CD8-positive, alpha-beta memory T cell (primary cell): ENCODE data around the gene PPP6C. TPM values are rescaled to one million over a fixed set of nuclear protein-coding genes. Genes with fewer than 3 reads are reported as not detected.
"Not testable (repeated sequence)": the region's sequence is repeated elsewhere in the genome, so short reads cannot be mapped to it uniquely, and the experiment has no call there.

Experiments
- CTCF ChIA-PET: fragments of 350-600 bp; sonication (Branson Sonifier 250); formaldehyde crosslinking; loops from one replicate; lab custom pipeline; 2021; ENCODE audit warnings: antibody characterized with exemption; lab: Charles Lee
- POLR2A ChIA-PET: fragments of 350-600 bp; sonication (Branson Sonifier 250); formaldehyde crosslinking; loops from one replicate; lab custom pipeline; 2021; ENCODE audit warnings: antibody characterized with exemption; lab: Charles Lee
- DNase-seq, 5 donors: peaks; one replicate each; pipeline versions ENCODE4 v3.0.0 to v3.0.0-alpha.2; 2020 to 2022; ENCODE audit warnings: mixed read lengths in 1 of 5
- H3K27ac ChIP-seq: one replicate; pipeline ENCODE4 v1.7.0; 2013; ENCODE audit warnings: low read depth, mild to moderate bottlenecking, low read length, moderate library complexity
- H3K27me3 ChIP-seq: 2 replicates; pipeline ENCODE4 v1.7.0; 2013; ENCODE audit warnings: low read length, mild to moderate bottlenecking; ENCODE audit not compliant: insufficient read depth, poor library complexity, severe bottlenecking
- H3K36me3 ChIP-seq: 2 replicates; pipeline ENCODE4 v1.7.0; 2013; ENCODE audit warnings: mild to moderate bottlenecking, low read length, moderate library complexity; ENCODE audit not compliant: insufficient read depth
- H3K4me1 ChIP-seq: 2 replicates; pipeline ENCODE4 v1.7.0; 2013; ENCODE audit warnings: mild to moderate bottlenecking, low read length, moderate library complexity; ENCODE audit not compliant: insufficient read depth
- H3K4me3 ChIP-seq: 2 replicates; pipeline ENCODE4 v1.7.0; 2013; ENCODE audit warnings: mild to moderate bottlenecking, low read length
- H3K9me3 ChIP-seq: 2 replicates; pipeline ENCODE4 v1.7.0; 2013; ENCODE audit warnings: mild to moderate bottlenecking, low read length
- H3K27ac Mint-ChIP-seq, 8 donors: one replicate each; pipeline ENCODE4 v1.8.0; 2020 to 2021; ENCODE audit warnings: mixed read lengths in 8 of 8, mild to moderate bottlenecking in 6 of 8, inconsistent platforms in 3 of 8, moderate library complexity in 3 of 8
- H3K27me3 Mint-ChIP-seq, 2 donors: one replicate each; pipeline ENCODE4 v1.8.0; 2020 to 2021; ENCODE audit warnings: mixed read lengths in 2 of 2, mild to moderate bottlenecking in 1 of 2, moderate library complexity in 1 of 2
- H3K36me3 Mint-ChIP-seq, 3 donors: one replicate each; pipeline ENCODE4 v1.8.0; 2020 to 2021; ENCODE audit warnings: mixed read lengths in 3 of 3, inconsistent platforms in 1 of 3, mild to moderate bottlenecking in 1 of 3
- H3K4me1 Mint-ChIP-seq, 3 donors: one replicate each; pipeline ENCODE4 v1.8.0; 2020 to 2021; ENCODE audit warnings: mixed read lengths in 3 of 3, inconsistent platforms in 1 of 3, mild to moderate bottlenecking in 1 of 3
- H3K4me3 Mint-ChIP-seq, 7 donors: one replicate each; pipeline ENCODE4 v1.8.0; 2020 to 2021; ENCODE audit warnings: mixed read lengths in 7 of 7, mild to moderate bottlenecking in 6 of 7, moderate library complexity in 4 of 7, inconsistent platforms in 2 of 7
- H3K9me3 Mint-ChIP-seq, 5 donors: one replicate each; pipeline ENCODE4 v1.8.0; 2020 to 2022; ENCODE audit warnings: mixed read lengths in 5 of 5, mild to moderate bottlenecking in 3 of 5, moderate library complexity in 2 of 5, inconsistent platforms in 1 of 5
- polyA plus RNA-seq: library from polyadenylated mRNA; unstranded; fragments of 300-500 nt; fragmentation: Illumina TruSeq; gene quantifications from one replicate; pipeline ENCODE4 v1.2.3, GENCODE V29; 2021
- total RNA-seq, 2 experiments: library from RNA; stranded (reverse); gene quantifications; one replicate each; pipeline ENCODE4 v1.2.3, GENCODE V29; 2021

PPP6C gene
- total and polyA plus RNA-seq, 3 experiments from 2014 or later = 48.9 to 56.2 (median 50.5) TPM

DNA sequence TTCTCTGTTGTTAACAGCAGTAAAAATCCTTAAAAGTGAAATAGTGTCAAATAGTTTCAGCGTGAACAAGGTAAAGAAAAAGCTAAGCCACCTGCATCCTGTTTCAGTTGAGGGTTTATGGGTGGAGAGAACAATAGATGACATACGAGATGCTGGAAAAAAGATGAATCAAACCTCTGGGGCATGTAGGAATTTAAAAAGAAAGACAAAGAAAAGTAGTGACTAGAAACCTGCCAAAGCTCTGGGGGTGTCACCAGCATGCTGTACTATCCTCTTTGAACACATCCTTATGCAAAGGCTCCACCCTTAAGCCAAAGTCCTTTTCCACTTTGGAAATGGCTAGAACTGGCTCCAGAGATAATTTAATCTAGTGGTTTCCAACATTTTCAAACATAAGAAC is 68.5 kb downstream of the PPP6C start:
- POLR2A ChIA-PET = no interaction called here
- peaks cover 0 to under 1% (median 0%) of the 10 kb centered on the region in 5 donors for H3K9me3 Mint-ChIP-seq
- H3K27me3 Mint-ChIP-seq = peaks cover 0 to under 1% of the 10 kb centered on the region in 2 donors
- H3K4me1 ChIP-seq = peaks cover 30% of the 10 kb centered on the region
- H3K36me3 Mint-ChIP-seq = peaks cover 0 to 6% (median 4%) of the 10 kb centered on the region in 3 donors
- H3K27me3 ChIP-seq = no peaks in the 10 kb centered on the region
- no peaks in the 10 kb centered on the region for H3K9me3 ChIP-seq
- peaks cover 19 to 40% (median 27%) of the 10 kb centered on the region in 3 donors for H3K4me1 Mint-ChIP-seq
- H3K4me3 Mint-ChIP-seq = no peak overlapping the region
- H3K36me3 ChIP-seq = no peaks in the 10 kb centered on the region
- CTCF ChIA-PET = no interaction called here
- DNase-seq = no peak
- H3K27ac ChIP-seq = no peak overlapping the region
- no peak overlapping the region for H3K4me3 ChIP-seq
- H3K27ac Mint-ChIP-seq = no peak overlapping the region

- peak in 1 of 5 donors; percentile 37 for DNase-seq
- H3K4me1 ChIP-seq = peaks cover 17% of the 10 kb centered on the region
- H3K4me3 ChIP-seq = no peak overlapping the region
- no peaks in the 10 kb centered on the region for H3K9me3 Mint-ChIP-seq
- H3K4me3 Mint-ChIP-seq = no peak overlapping the region
- CTCF ChIA-PET = no interaction called here
- no peaks in the 10 kb centered on the region for H3K9me3 ChIP-seq
- peaks cover 11 to 30% (median 17%) of the 10 kb centered on the region in 3 donors for H3K4me1 Mint-ChIP-seq
- no peaks in the 10 kb centered on the region for H3K36me3 ChIP-seq
- H3K36me3 Mint-ChIP-seq = peaks cover 0 to 6% (median 4%) of the 10 kb centered on the region in 3 donors
- POLR2A ChIA-PET = no interaction called here
- no peak overlapping the region for H3K27ac Mint-ChIP-seq
- H3K27ac ChIP-seq = no peak overlapping the region
- H3K27me3 Mint-ChIP-seq = no peaks in the 10 kb centered on the region
- H3K27me3 ChIP-seq = no peaks in the 10 kb centered on the region
Observed at GRCh38 chr9:125119643-125120286, 69.8 kb downstream of the PPP6C start.

DNA sequence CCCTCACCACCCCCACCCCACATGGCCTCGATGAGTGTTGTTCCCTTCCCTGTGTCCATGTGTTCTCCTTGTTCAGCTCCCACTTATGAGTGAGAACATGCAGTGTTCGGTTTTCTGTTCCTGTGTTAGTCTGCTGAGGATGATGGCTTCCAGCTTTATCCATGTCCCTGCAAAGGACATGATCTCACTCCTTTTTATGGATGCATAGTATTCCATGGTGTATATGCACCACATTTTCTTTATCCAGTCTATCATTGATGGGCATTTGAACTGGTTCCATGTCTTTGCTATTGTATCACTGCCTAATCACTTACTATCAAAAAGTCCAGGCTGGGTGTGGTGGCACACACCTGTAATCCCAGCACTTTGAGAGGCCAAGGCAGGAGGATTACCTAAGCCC is 70.9 kb downstream of the PPP6C start:
- H3K27me3 ChIP-seq, DNase-seq, H3K36me3 ChIP-seq, H3K9me3 Mint-ChIP-seq, H3K4me3 Mint-ChIP-seq, H3K27ac ChIP-seq, H3K36me3 Mint-ChIP-seq, POLR2A ChIA-PET, CTCF ChIA-PET, H3K4me3 ChIP-seq, H3K27me3 Mint-ChIP-seq, H3K9me3 ChIP-seq: not testable (repeated sequence)
- H3K4me1 ChIP-seq = peaks cover 15% of the 10 kb centered on the region
- Mint-ChIP-seq H3K4me1 (peaks cover 6 to 19% (median 7%) of the 10 kb centered on the region in 3 donors), H3K27ac (peak overlapping the region in 1 of 8 donors; percentile 5)

DNA sequence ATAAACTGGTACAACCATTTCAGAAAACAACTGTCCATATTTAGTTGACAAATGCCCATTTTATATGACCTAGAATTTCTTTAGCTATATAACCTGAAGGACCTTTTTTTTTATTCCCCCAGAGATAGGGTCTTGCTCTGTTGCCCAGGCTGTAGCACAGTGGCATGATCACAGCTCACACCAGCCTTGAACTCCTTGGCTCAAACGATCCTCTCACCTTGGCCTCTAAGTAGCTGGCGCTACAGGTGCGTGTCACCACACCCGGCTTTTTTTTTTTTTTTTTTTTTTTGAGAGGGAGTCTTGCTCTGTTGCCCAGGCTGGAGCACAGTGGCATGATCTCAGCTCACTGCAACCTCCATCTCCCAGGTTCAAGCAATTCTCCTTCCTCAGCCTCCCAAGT is 75.1 kb downstream of the PPP6C start:
- H3K36me3 ChIP-seq, POLR2A ChIA-PET, H3K27ac ChIP-seq, H3K27ac Mint-ChIP-seq, H3K4me1 Mint-ChIP-seq, H3K4me1 ChIP-seq, H3K9me3 ChIP-seq, H3K27me3 Mint-ChIP-seq, H3K4me3 ChIP-seq, H3K4me3 Mint-ChIP-seq, H3K27me3 ChIP-seq, DNase-seq: not testable (repeated sequence)
- Mint-ChIP-seq H3K36me3 (peaks cover 8 to 15% (median 14%) of the 10 kb centered on the region in 3 donors), H3K9me3 (peaks cover 0 to 11% (median 7%) of the 10 kb centered on the region in 5 donors)
- CTCF ChIA-PET = interaction anchor here (0.8 kb wide), 1 partner anchor 12 kb away, joined by 3 read pairs; no protein-coding TSS in a partner anchor

GRCh38 chr9:125110464-125110863 is 79.1 kb downstream of the PPP6C start:
- Mint-ChIP-seq H3K4me1 (peaks cover 0 to 8% (median 3%) of the 10 kb centered on the region in 3 donors), H3K27ac (no peak overlapping the region), H3K4me3 (no peak overlapping the region), H3K27me3 (no peaks in the 10 kb centered on the region), H3K36me3 (peaks cover 8 to 15% (median 9%) of the 10 kb centered on the region in 3 donors), H3K9me3 (peaks cover 0 to 11% (median 7%) of the 10 kb centered on the region in 5 donors)
- POLR2A ChIA-PET = no interaction called here
- no peak for DNase-seq
- no peak overlapping the region for H3K4me3 ChIP-seq
- H3K9me3 ChIP-seq = peaks cover 5% of the 10 kb centered on the region
- H3K27ac ChIP-seq = no peak overlapping the region
- H3K4me1 ChIP-seq = no peaks in the 10 kb centered on the region
- peaks cover 5% of the 10 kb centered on the region for H3K36me3 ChIP-seq
- H3K27me3 ChIP-seq = no peaks in the 10 kb centered on the region
- CTCF ChIA-PET = no interaction called here

DNA sequence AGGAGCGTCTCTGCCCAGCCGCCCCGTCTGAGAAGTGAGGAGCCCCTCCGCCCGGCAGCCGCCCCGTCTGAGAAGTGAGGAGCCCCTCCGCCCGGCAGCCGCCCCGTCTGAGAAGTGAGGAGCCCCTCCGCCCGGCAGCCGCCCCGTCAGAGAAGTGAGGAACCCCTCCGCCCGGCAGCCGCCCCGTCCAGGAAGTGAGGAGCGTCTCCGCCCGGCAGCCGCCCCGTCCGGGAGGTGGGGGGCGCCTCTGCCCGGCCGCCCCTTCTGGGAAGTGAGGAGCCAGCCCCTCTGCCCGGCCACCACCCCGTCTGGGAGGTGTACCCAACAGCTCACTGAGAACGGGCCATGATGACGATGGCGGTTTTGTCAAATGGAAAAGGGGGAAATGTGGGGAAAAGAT is 81.1 kb downstream of the PPP6C start:
- H3K27ac Mint-ChIP-seq, H3K4me3 Mint-ChIP-seq, CTCF ChIA-PET: not testable (repeated sequence)

DNA sequence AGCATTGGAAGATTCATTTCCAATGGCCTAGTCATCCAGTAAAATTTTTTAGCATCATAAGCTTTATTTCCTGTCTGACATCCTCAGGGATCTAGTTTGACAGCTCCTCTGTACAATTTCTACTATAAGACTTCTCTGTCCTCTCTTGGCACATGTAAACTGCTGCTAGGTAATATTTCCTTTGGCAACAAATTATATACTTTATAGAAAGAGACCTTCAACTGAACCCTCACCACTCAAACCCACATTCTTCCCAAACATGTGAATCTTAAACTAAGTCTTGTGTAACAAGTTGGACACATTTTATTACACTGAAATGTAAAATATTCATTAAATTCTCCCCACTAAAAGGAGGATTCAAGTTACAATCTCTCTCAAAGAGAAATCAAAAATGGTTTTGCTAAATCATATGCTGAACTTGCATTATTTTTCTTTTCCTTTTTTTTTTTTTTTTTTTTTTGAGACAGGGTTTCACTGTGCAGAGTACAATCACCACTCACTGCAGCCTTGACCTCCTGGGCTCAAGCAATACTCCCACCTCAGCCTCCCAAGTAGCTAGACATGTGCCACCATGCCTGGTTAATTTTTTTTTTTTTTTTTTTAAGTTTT is 83.2 kb downstream of the PPP6C start:
- peak overlapping the region in 1 of 8 donors; percentile 60 for H3K27ac Mint-ChIP-seq
- H3K27me3 Mint-ChIP-seq = no peaks in the 10 kb centered on the region
- no peak for DNase-seq
- no peaks in the 10 kb centered on the region for H3K9me3 ChIP-seq
- no peak overlapping the region for H3K4me3 Mint-ChIP-seq
- peaks cover 5 to 8% (median 6%) of the 10 kb centered on the region in 3 donors for H3K4me1 Mint-ChIP-seq
- H3K27ac ChIP-seq = no peak overlapping the region
- no peaks in the 10 kb centered on the region for H3K36me3 ChIP-seq
- peaks cover 0 to under 1% (median 0%) of the 10 kb centered on the region in 5 donors for H3K9me3 Mint-ChIP-seq
- ChIA-PET CTCF (no interaction called here), POLR2A (interaction anchor here (0.5 kb wide), 1 partner anchor 315 kb away, joined by 3 read pairs; no protein-coding TSS in a partner anchor)
- peaks cover 0 to 5% (median under 1%) of the 10 kb centered on the region in 3 donors for H3K36me3 Mint-ChIP-seq
- H3K27me3 ChIP-seq = no peaks in the 10 kb centered on the region
- no peak overlapping the region for H3K4me3 ChIP-seq
- no peaks in the 10 kb centered on the region for H3K4me1 ChIP-seq

More for the DNA sequence above, 81.1 kb downstream of the PPP6C start:
- peaks cover 0 to 11% (median 7%) of the 10 kb centered on the region in 5 donors for H3K9me3 Mint-ChIP-seq
- H3K27ac ChIP-seq, H3K27me3 ChIP-seq, H3K4me1 Mint-ChIP-seq, H3K4me3 ChIP-seq, H3K27me3 Mint-ChIP-seq, H3K9me3 ChIP-seq, H3K36me3 ChIP-seq, H3K4me1 ChIP-seq, DNase-seq: not testable (repeated sequence)
- POLR2A ChIA-PET = interaction anchor here (0.6 kb wide), 1 partner anchor 140 kb away, joined by 8 read pairs; no protein-coding TSS in a partner anchor
- H3K36me3 Mint-ChIP-seq = peaks cover 6 to 15% (median 7%) of the 10 kb centered on the region in 3 donors

- DNase-seq = no peak
- Histone ChIP-seq H3K9me3 (no peaks in the 10 kb centered on the region), H3K4me1 (no peaks in the 10 kb centered on the region), H3K27ac (no peak overlapping the region), H3K4me3 (no peak overlapping the region), H3K27me3 (no peaks in the 10 kb centered on the region), H3K36me3 (no peaks in the 10 kb centered on the region)
- H3K36me3 Mint-ChIP-seq = peaks cover 0 to 5% (median 0%) of the 10 kb centered on the region in 3 donors
- H3K27me3 Mint-ChIP-seq = no peaks in the 10 kb centered on the region
- H3K4me1 Mint-ChIP-seq = peaks cover 5 to 12% (median 6%) of the 10 kb centered on the region in 3 donors
- H3K9me3 Mint-ChIP-seq = no peaks in the 10 kb centered on the region
- H3K4me3 Mint-ChIP-seq = no peak overlapping the region
- ChIA-PET POLR2A (no interaction called here), CTCF (no interaction called here)
- no peak overlapping the region for H3K27ac Mint-ChIP-seq
Observed at GRCh38 chr9:125103770-125104460, 85.7 kb downstream of the PPP6C start.
